ENCODE measurements around the gene ANKRD10. TPM values are rescaled to one million over a fixed set of nuclear protein-coding genes. Genes with fewer than 3 reads are reported as not detected.

Gene ANKRD10
- total RNA-seq, 2 experiments from 2014 or later, result 75.5 to 83.8 TPM

DNA sequence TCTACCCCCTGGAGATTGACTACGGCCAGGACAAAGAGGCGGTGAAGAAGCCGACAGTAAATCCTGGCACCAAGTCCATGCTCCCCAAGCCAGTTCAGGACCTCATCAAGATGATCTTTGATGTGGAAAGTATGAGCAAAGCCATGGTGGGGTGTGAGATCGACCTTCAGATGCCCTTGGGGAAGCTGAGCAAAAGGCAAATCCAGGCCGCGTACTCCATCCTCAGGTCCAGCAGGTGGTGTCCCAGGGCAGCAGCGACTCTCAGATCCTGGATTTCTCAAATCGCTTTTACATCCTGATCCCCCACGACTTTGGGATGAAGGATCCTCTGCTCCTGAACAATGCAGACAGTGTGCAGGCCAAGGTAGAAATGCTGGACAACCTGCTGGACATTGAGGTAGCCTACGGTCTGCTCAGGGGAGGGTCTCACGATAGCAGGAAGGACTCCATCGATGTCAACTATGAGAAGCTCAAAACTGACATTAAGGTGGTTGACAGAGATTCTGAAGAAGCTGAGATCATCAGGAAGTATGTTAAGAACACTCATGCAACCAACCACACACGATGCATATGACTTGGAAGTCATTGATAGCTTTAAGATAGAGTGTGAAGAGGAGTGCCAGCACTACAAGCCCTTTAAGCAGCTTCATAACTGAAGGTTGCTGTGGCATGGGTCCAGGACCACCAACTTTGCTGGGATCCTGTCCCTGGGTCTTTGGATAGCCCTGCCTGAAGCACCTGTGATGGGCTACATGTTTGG is 24.0 kb upstream of the ANKRD10 start:
- Histone ChIP-seq H3K27ac (ENCODE audit: low read depth in 1 of 2, low read length in 2 of 2) (no peak overlapping the region), H3K36me3 (ENCODE audit: insufficient read depth, low read length) (no peaks in the 10 kb centered on the region), H3K4me1 (ENCODE audit: insufficient read depth, low read length) (no peaks in the 10 kb centered on the region), H3K4me3 (ENCODE audit: low read length) (no peak overlapping the region), H3K27me3 (ENCODE audit: control insufficient read depth in 1 of 2, insufficient read depth in 2 of 2, low read length in 2 of 2) (no peaks in the 10 kb centered on the region), H3K9me3 (ENCODE audit: control insufficient read depth in 1 of 2, insufficient read depth in 1 of 2, low read length in 2 of 2) (peaks cover 5 to 14% of the 10 kb centered on the region in 2 experiments)
- Mint-ChIP-seq H3K36me3 (ENCODE audit: low read depth) (peaks cover 3% of the 10 kb centered on the region), H3K9me3 (peaks cover 3% of the 10 kb centered on the region), H3K4me1 (ENCODE audit: low read depth) (no peaks in the 10 kb centered on the region), H3K4me3 (no peak overlapping the region), H3K27me3 (peaks cover 19% of the 10 kb centered on the region), H3K27ac (no peak overlapping the region)
- ATAC-seq (ENCODE audit: poor library complexity), result no peak
- ChIA-PET POLR2A (no interaction called here), CTCF (no interaction called here)
- TF ChIP-seq, protein P1, sequence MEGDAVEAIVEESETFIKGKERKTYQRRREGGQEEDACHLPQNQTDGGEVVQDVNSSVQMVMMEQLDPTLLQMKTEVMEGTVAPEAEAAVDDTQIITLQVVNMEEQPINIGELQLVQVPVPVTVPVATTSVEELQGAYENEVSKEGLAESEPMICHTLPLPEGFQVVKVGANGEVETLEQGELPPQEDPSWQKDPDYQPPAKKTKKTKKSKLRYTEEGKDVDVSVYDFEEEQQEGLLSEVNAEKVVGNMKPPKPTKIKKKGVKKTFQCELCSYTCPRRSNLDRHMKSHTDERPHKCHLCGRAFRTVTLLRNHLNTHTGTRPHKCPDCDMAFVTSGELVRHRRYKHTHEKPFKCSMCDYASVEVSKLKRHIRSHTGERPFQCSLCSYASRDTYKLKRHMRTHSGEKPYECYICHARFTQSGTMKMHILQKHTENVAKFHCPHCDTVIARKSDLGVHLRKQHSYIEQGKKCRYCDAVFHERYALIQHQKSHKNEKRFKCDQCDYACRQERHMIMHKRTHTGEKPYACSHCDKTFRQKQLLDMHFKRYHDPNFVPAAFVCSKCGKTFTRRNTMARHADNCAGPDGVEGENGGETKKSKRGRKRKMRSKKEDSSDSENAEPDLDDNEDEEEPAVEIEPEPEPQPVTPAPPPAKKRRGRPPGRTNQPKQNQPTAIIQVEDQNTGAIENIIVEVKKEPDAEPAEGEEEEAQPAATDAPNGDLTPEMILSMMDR (IDR thresholded peaks at IDR 0.05), result no peak
- intact Hi-C loops (cut with DNase I, micrococcal nuclease), result no loop called here
- DNase-seq, result no peak

DNA sequence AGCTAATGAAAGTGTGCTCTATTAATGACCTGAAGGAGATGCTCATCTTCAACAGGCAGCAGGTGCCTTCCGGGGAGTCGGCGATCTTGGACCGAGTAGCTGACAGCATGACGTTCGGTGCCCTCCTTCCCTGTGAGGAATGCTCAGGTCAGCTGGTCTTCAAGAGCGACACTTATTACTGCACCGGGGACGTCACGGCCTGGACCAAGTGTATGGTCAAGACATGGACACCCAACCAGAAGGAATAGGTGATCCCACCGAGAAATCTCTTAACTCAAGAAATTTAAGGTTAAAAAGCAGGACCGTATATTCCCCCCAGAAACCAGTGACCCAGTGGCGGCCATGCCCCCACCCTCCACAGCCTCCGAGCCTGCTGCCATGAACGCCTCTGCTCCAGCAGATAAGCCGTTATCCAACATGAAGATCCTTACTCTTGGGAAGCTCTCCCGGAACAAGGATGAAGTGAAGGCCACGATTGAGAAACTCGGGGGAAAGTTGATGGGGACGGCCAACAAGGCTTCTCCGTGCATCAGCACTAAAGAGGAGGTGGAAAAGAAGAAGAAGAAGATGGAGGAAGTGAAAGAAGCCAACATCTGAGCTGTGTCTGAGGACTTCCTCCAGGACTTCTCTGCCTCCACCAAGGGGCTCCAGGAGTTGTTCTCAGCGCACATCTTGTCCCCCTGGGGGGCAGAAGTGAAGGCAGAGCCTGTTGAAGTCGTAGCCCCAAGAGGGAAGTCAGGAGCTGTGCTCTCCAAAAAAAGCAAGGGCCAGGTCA is 22.8 kb upstream of the ANKRD10 start:
- TF ChIP-seq, protein P1 (IDR thresholded peaks at IDR 0.05), result no peak
- DNase-seq (no peak), ATAC-seq (ENCODE audit: poor library complexity) (no peak)
- Histone ChIP-seq H3K9me3 (ENCODE audit: control insufficient read depth in 1 of 2, insufficient read depth in 1 of 2, low read length in 2 of 2) (peaks cover 12 to 25% of the 10 kb centered on the region in 2 experiments), H3K27me3 (ENCODE audit: control insufficient read depth in 1 of 2, insufficient read depth in 2 of 2, low read length in 2 of 2) (peaks cover 0 to 3% of the 10 kb centered on the region in 2 experiments), H3K4me3 (ENCODE audit: low read length) (no peak overlapping the region), H3K27ac (ENCODE audit: low read depth in 1 of 2, low read length in 2 of 2) (no peak overlapping the region), H3K4me1 (ENCODE audit: insufficient read depth, low read length) (no peaks in the 10 kb centered on the region), H3K36me3 (ENCODE audit: insufficient read depth, low read length) (no peaks in the 10 kb centered on the region)
- CTCF ChIA-PET, result no interaction called here
- peaks cover 6% of the 10 kb centered on the region for H3K36me3 Mint-ChIP-seq (ENCODE audit: low read depth)
- H3K27ac Mint-ChIP-seq, result no peak overlapping the region
- no peaks in the 10 kb centered on the region for H3K4me1 Mint-ChIP-seq (ENCODE audit: low read depth)
- H3K4me3 Mint-ChIP-seq, result no peak overlapping the region
- POLR2A ChIA-PET, result no interaction called here
- intact Hi-C loops (cut with DNase I, micrococcal nuclease), result loop anchor here in 1 of 2 experiments (1.0 kb wide), 1 partner anchor 12 kb away; no protein-coding TSS in a partner anchor
- peaks cover 9% of the 10 kb centered on the region for H3K9me3 Mint-ChIP-seq
- peaks cover 20% of the 10 kb centered on the region for H3K27me3 Mint-ChIP-seq

DNA sequence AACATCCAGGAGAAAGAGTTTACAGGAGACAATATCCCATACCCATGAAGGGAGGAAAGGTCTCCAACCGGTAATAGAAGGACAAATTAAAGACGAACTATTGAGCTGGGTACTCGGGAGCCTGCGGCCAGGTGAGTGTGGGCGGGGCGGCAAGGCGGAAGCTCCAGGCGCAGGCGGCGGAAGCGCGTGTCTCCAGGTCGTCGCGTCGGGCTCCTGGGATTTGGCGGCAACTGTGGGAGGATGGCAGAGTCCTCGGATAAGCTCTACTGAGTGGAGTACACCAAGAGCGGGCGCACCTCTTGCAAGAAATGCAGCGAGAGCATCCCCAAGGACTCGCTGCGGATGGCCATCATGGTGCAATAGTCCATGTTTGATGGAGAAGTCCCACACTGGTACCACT is 21.6 kb upstream of the ANKRD10 start:
- CTCF ChIA-PET, result no interaction called here
- Mint-ChIP-seq H3K4me1 (ENCODE audit: low read depth) (no peaks in the 10 kb centered on the region), H3K36me3 (ENCODE audit: low read depth) (peaks cover 6% of the 10 kb centered on the region), H3K9me3 (peaks cover 12% of the 10 kb centered on the region), H3K27me3 (peaks cover 30% of the 10 kb centered on the region), H3K4me3 (no peak overlapping the region), H3K27ac (no peak overlapping the region)
- TF ChIP-seq, protein P1 (IDR thresholded peaks at IDR 0.05), result no peak
- POLR2A ChIA-PET, result no interaction called here
- ATAC-seq (ENCODE audit: poor library complexity), result no peak
- Histone ChIP-seq H3K27ac (ENCODE audit: low read depth in 1 of 2, low read length in 2 of 2) (no peak overlapping the region), H3K4me3 (ENCODE audit: low read length) (no peak overlapping the region), H3K36me3 (ENCODE audit: insufficient read depth, low read length) (no peaks in the 10 kb centered on the region), H3K9me3 (ENCODE audit: control insufficient read depth in 1 of 2, insufficient read depth in 1 of 2, low read length in 2 of 2) (peaks cover 18 to 29% of the 10 kb centered on the region in 2 experiments), H3K27me3 (ENCODE audit: control insufficient read depth in 1 of 2, insufficient read depth in 2 of 2, low read length in 2 of 2) (peaks cover 0 to 10% of the 10 kb centered on the region in 2 experiments), H3K4me1 (ENCODE audit: insufficient read depth, low read length) (no peaks in the 10 kb centered on the region)
- intact Hi-C loops (cut with DNase I, micrococcal nuclease), result no loop called here
- DNase-seq, result no peak

All from CD4-positive, alpha-beta T cell (primary cell).